HG02884 (cell line): Measurements from ENCODE around the gene CALN1.

Source experiments
- ATAC-seq: cut with Tn5 transposase; IDR thresholded peaks from one replicate; pipeline ENCODE4 v1.9.1; 2021; ENCODE audit warnings: mild to moderate bottlenecking, moderate library complexity; ENCODE audit not compliant: unreplicated experiment

The CALN1 gene

GRCh38 chr7:72326811-72327210 lies 85.3 kb downstream of the CALN1 start:
- ATAC-seq = no peak

- ATAC-seq = no peak
Measured at GRCh38 chr7:72326365-72326764, 85.8 kb downstream of the CALN1 start.

GRCh38 chr7:72325561-72325960 lies 86.6 kb downstream of the CALN1 start:
- no peak for ATAC-seq

GRCh38 chr7:72321637-72322036 lies 90.5 kb downstream of the CALN1 start:
- no peak for ATAC-seq

GRCh38 chr7:72321081-72321480 lies 91.1 kb downstream of the CALN1 start:
- ATAC-seq = no peak

- ATAC-seq = no peak
Measured at GRCh38 chr7:72317341-72317740, 94.8 kb downstream of the CALN1 start.

GRCh38 chr7:72316148-72316547 lies 96.0 kb downstream of the CALN1 start:
- no peak for ATAC-seq

GRCh38 chr7:72313906-72314305 lies 98.2 kb downstream of the CALN1 start:
- no peak for ATAC-seq

- no peak for ATAC-seq
Measured at GRCh38 chr7:72310301-72310700, 101.8 kb downstream of the CALN1 start.

- ATAC-seq = no peak
Measured at GRCh38 chr7:72309476-72309875, 102.7 kb downstream of the CALN1 start.

GRCh38 chr7:72308986-72309385 lies 103.2 kb downstream of the CALN1 start:
- no peak for ATAC-seq

GRCh38 chr7:72307566-72307965 lies 104.6 kb downstream of the CALN1 start:
- ATAC-seq = no peak

- no peak for ATAC-seq
Measured at GRCh38 chr7:72298912-72299311, 113.2 kb downstream of the CALN1 start.

GRCh38 chr7:72298091-72298490 lies 114.0 kb downstream of the CALN1 start:
- no peak for ATAC-seq

- ATAC-seq = no peak
Measured at GRCh38 chr7:72297636-72298035, 114.5 kb downstream of the CALN1 start.

GRCh38 chr7:72292794-72293193 lies 119.3 kb downstream of the CALN1 start:
- ATAC-seq = no peak

GRCh38 chr7:72292118-72292517 lies 120.0 kb downstream of the CALN1 start:
- no peak for ATAC-seq

- no peak for ATAC-seq
Measured at GRCh38 chr7:72286519-72286918, 125.6 kb downstream of the CALN1 start.

- no peak for ATAC-seq
Measured at GRCh38 chr7:72283309-72283708, 128.8 kb downstream of the CALN1 start.

- ATAC-seq = no peak
Measured at GRCh38 chr7:72281308-72281707, 130.8 kb downstream of the CALN1 start.

GRCh38 chr7:72279203-72279602 lies 132.9 kb downstream of the CALN1 start:
- no peak for ATAC-seq

- no peak for ATAC-seq
Measured at GRCh38 chr7:72278550-72278949, 133.6 kb downstream of the CALN1 start.

GRCh38 chr7:72275382-72276070 lies 136.6 kb downstream of the CALN1 start:
- no peak for ATAC-seq
